Measurements from ENCODE around the gene LBHD2. TPM values are rescaled to one million over a fixed set of nuclear protein-coding genes. Genes with fewer than 3 reads are reported as not detected.

LBHD2 gene
- total and polyA plus RNA-seq, 2 of the 13 experiments (the other 11 are each of a cell fraction or from before 2014, with no cell fraction given): 0.67 to 1.00 TPM

GRCh38 chr14:103099081-103099732, 15.2 kb downstream of the LBHD2 start (continued):
- TF ChIP-seq, protein P1, sequence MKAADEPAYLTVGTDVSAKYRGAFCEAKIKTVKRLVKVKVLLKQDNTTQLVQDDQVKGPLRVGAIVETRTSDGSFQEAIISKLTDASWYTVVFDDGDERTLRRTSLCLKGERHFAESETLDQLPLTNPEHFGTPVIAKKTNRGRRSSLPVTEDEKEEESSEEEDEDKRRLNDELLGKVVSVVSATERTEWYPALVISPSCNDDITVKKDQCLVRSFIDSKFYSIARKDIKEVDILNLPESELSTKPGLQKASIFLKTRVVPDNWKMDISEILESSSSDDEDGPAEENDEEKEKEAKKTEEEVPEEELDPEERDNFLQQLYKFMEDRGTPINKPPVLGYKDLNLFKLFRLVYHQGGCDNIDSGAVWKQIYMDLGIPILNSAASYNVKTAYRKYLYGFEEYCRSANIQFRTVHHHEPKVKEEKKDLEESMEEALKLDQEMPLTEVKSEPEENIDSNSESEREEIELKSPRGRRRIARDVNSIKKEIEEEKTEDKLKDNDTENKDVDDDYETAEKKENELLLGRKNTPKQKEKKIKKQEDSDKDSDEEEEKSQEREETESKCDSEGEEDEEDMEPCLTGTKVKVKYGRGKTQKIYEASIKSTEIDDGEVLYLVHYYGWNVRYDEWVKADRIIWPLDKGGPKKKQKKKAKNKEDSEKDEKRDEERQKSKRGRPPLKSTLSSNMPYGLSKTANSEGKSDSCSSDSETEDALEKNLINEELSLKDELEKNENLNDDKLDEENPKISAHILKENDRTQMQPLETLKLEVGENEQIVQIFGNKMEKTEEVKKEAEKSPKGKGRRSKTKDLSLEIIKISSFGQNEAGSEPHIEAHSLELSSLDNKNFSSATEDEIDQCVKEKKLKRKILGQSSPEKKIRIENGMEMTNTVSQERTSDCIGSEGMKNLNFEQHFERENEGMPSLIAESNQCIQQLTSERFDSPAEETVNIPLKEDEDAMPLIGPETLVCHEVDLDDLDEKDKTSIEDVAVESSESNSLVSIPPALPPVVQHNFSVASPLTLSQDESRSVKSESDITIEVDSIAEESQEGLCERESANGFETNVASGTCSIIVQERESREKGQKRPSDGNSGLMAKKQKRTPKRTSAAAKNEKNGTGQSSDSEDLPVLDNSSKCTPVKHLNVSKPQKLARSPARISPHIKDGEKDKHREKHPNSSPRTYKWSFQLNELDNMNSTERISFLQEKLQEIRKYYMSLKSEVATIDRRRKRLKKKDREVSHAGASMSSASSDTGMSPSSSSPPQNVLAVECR (CRISPR knock-in tag; IDR thresholded peaks at IDR 0.05; ENCODE audit: borderline replicate concordance): peak; percentile 63; the same call in 1 of the 2 replicates
- TF ChIP-seq MTA1 (CRISPR knock-in tag; IDR thresholded peaks at IDR 0.05; ENCODE audit: borderline replicate concordance): peak; percentile 57; the same call in 1 of the 2 replicates

- in situ Hi-C loops (cut with HindIII; ENCODE audit: extremely low pct_ligation_motif_present, low pct_unique_long_range_greater_than_20kb): no loop called here
- peak overlapping the region; percentile 99 for H3K27ac ChIP-seq (ENCODE audit: extremely low read length, insufficient read depth, low read length)
- no peak for DNase-seq (ENCODE audit: low spot score)
- peak overlapping the region; percentile 63 to 73 (median 65) for H3K4me3 ChIP-seq (replicated peaks in 1 of 3; ENCODE audit: insufficient read depth in 1 of 3, low read depth in 2 of 3, low read length in 3 of 3)
- H3K4me2 ChIP-seq (ENCODE audit: low read depth, low read length): peak overlapping the region; percentile 99
- intact Hi-C loops (cut with micrococcal nuclease; ENCODE audit: unreplicated experiment): loop anchor here (5.0 kb wide), 1 partner anchor 87 kb away; no protein-coding TSS in a partner anchor
- 0% methylated on average over 1 of the region's 8 CpGs for WGBS (ENCODE audit: low lambda C conversion rate)
- ChIA-PET CTCF (ENCODE audit: low intra/inter-chr PET ratio, low total read pairs) (no interaction called here), POLR2A (interaction anchor here (0.6 to 3.9 kb wide), 16 partner anchors 10 to 518 kb away, joined by 3 to 55 read pairs (median 4); partner anchors contain the start of genes CDC42BPB, EIF5 and LBHD2)
- H3K36me3 ChIP-seq (replicated peaks in 1 of 2; ENCODE audit: control insufficient read depth in 1 of 2, insufficient read depth in 2 of 2, low read length in 2 of 2): no peaks in the 10 kb centered on the region
- peaks cover 29% of the 10 kb centered on the region for H3K79me2 ChIP-seq (ENCODE audit: insufficient read depth, low read length)
- peak overlapping the region; percentile 87 for H3K9ac ChIP-seq (ENCODE audit: insufficient read depth, low read depth, low read length)
- H2AFZ ChIP-seq (ENCODE audit: low read length): no peak overlapping the region
- no peaks in the 10 kb centered on the region; a peak in 1 of 5 replicates for H3K27me3 ChIP-seq (ENCODE audit: control insufficient read depth in 1 of 2, insufficient read depth in 2 of 2, low read length in 2 of 2)
- no peaks in the 10 kb centered on the region for H3K9me3 ChIP-seq (ENCODE audit: low read length)
- peaks cover 84% of the 10 kb centered on the region for H3K4me1 ChIP-seq (ENCODE audit: insufficient read depth, low read length)
- peak; percentile 7 for ATAC-seq
- peak; percentile 4 for FAIRE-seq
- TSS peak; percentile 95 for BruUV-seq (replicated peaks)
- peaks cover 8% of the 10 kb centered on the region; the same call in 1 of the 2 replicates for H4K20me1 ChIP-seq (ENCODE audit: insufficient read depth, low read length)
- TF ChIP-seq ZC3H13 (CRISPR knock-in tag; IDR thresholded peaks at IDR 0.05): 0 out of 2 replicates have a peak, but pooled peaks have one; percentile 3
- TF ChIP-seq, protein P2, sequence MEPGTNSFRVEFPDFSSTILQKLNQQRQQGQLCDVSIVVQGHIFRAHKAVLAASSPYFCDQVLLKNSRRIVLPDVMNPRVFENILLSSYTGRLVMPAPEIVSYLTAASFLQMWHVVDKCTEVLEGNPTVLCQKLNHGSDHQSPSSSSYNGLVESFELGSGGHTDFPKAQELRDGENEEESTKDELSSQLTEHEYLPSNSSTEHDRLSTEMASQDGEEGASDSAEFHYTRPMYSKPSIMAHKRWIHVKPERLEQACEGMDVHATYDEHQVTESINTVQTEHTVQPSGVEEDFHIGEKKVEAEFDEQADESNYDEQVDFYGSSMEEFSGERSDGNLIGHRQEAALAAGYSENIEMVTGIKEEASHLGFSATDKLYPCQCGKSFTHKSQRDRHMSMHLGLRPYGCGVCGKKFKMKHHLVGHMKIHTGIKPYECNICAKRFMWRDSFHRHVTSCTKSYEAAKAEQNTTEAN (CRISPR knock-in tag; conservative IDR thresholded peaks at IDR 0.05): no peak
- TF ChIP-seq SAFB2 (CRISPR knock-in tag; IDR thresholded peaks at IDR 0.05; ENCODE audit: borderline replicate concordance, low read depth): no peak
- 0 out of 2 replicates have a peak, but pooled peaks have one; percentile 3 for TF ChIP-seq ZNF530 (CRISPR knock-in tag; IDR thresholded peaks at IDR 0.05; ENCODE audit: low read depth)
- TF ChIP-seq, protein P3, sequence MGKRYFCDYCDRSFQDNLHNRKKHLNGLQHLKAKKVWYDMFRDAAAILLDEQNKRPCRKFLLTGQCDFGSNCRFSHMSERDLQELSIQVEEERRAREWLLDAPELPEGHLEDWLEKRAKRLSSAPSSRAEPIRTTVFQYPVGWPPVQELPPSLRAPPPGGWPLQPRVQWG (CRISPR knock-in tag; IDR thresholded peaks at IDR 0.05; ENCODE audit: borderline replicate concordance, low read depth): peak; percentile 85; the same call in 1 of the 2 replicates
- TF ChIP-seq PHF20 (CRISPR knock-in tag; IDR thresholded peaks at IDR 0.05): peak; percentile 11; the same call in 1 of the 2 replicates
- TF ChIP-seq ZNF30 (CRISPR knock-in tag; IDR thresholded peaks at IDR 0.05): peak; percentile 42; the same call in 1 of the 2 replicates
- TF ChIP-seq IRX3 (CRISPR knock-in tag; IDR thresholded peaks at IDR 0.05; ENCODE audit: borderline replicate concordance, low read depth): peak; percentile 35; the same call in 1 of the 2 replicates
- TF ChIP-seq CBFB (CRISPR knock-in tag; IDR thresholded peaks at IDR 0.05): no peak
- 0 out of 2 replicates have a peak, but pooled peaks have one; percentile 56 for TF ChIP-seq ZNF354B (CRISPR knock-in tag; IDR thresholded peaks at IDR 0.05)
- no peak for TF ChIP-seq HNRNPLL (IDR thresholded peaks at IDR 0.05; ENCODE audit: low read depth, low read length, poor library complexity, severe bottlenecking)
- TF ChIP-seq ZNF296 (CRISPR knock-in tag; conservative IDR thresholded peaks at IDR 0.05): 0 out of 2 replicates have a peak, but pooled peaks have one; percentile 60
- peak; percentile 89 for TF ChIP-seq TOPORS (CRISPR knock-in tag; IDR thresholded peaks at IDR 0.05)
These were observed 15.8 kb downstream of the LBHD2 start for GRCh38 chr14:103099733-103100280.
